ENCODE results near the gene OTOR.

Gene OTOR

GRCh38 chr20:16732506-16733152, 15.5 kb upstream of the OTOR start:
- no peaks in the 10 kb centered on the region for H3K9me2 ChIP-seq (replicated peaks; ENCODE audit: insufficient read depth, low read length)
- TF ChIP-seq EZH2phosphoT487 (conservative IDR thresholded peaks at IDR 0.05; ENCODE audit: low read length) (no peak), CTCF (IDR thresholded peaks at IDR 0.05; ENCODE audit: insufficient read depth, low read length, poor library complexity, severe bottlenecking) (no peak)
- peaks cover 49% of the 10 kb centered on the region for H3K79me2 ChIP-seq (ENCODE audit: insufficient read depth, low read length)
- H3K27ac ChIP-seq (ENCODE audit: low read depth, low read length), result no peak overlapping the region
- H3K9ac ChIP-seq (ENCODE audit: low read length), result no peak overlapping the region
- no peaks in the 10 kb centered on the region for H4K20me1 ChIP-seq (ENCODE audit: low read depth, low read length)
- H2AFZ ChIP-seq (ENCODE audit: low read depth, low read length, severe bottlenecking), result no peak overlapping the region
- no peak overlapping the region for H3K4me2 ChIP-seq (ENCODE audit: low read depth, low read length, poor library complexity, severe bottlenecking)
- H3K36me3 ChIP-seq (ENCODE audit: low read length), result peaks cover 39% of the 10 kb centered on the region
- no peaks in the 10 kb centered on the region for H3F3A ChIP-seq (ENCODE audit: insufficient read depth)
- no peaks in the 10 kb centered on the region for H3K27me3 ChIP-seq (ENCODE audit: low read length)
- H3K9me3 ChIP-seq (ENCODE audit: insufficient read depth, low read length), result peaks cover 11% of the 10 kb centered on the region; the same call in 1 of the 2 replicates
- no peak overlapping the region for H3K4me3 ChIP-seq (ENCODE audit: insufficient read depth, low read length, poor library complexity, severe bottlenecking)

GRCh38 chr20:16740365-16741072, 7.6 kb upstream of the OTOR start:
- H3K9me3 ChIP-seq (ENCODE audit: insufficient read depth, low read length), result no peaks in the 10 kb centered on the region
- TF ChIP-seq CTCF (IDR thresholded peaks at IDR 0.05; ENCODE audit: insufficient read depth, low read length, poor library complexity, severe bottlenecking), result no peak
- TF ChIP-seq EZH2phosphoT487 (conservative IDR thresholded peaks at IDR 0.05; ENCODE audit: low read length), result no peak
- H3F3A ChIP-seq (ENCODE audit: insufficient read depth), result no peaks in the 10 kb centered on the region
- no peak overlapping the region for H3K4me2 ChIP-seq (ENCODE audit: low read depth, low read length, poor library complexity, severe bottlenecking)
- no peaks in the 10 kb centered on the region for H3K9me2 ChIP-seq (replicated peaks; ENCODE audit: insufficient read depth, low read length)
- H3K9ac ChIP-seq (ENCODE audit: low read length), result no peak overlapping the region
- no peak overlapping the region for H2AFZ ChIP-seq (ENCODE audit: low read depth, low read length, severe bottlenecking)
- no peaks in the 10 kb centered on the region for H4K20me1 ChIP-seq (ENCODE audit: low read depth, low read length)
- H3K27ac ChIP-seq (ENCODE audit: low read depth, low read length), result no peak overlapping the region
- no peaks in the 10 kb centered on the region for H3K27me3 ChIP-seq (ENCODE audit: low read length)
- peaks cover 36% of the 10 kb centered on the region; the same call in 1 of the 2 replicates for H3K36me3 ChIP-seq (ENCODE audit: low read length)
- no peak overlapping the region for H3K4me3 ChIP-seq (ENCODE audit: insufficient read depth, low read length, poor library complexity, severe bottlenecking)
- H3K79me2 ChIP-seq (ENCODE audit: insufficient read depth, low read length), result no peaks in the 10 kb centered on the region; the same call in 1 of the 2 replicates

- Histone ChIP-seq H3K27me3 (ENCODE audit: low read length) (no peaks in the 10 kb centered on the region), H3K4me2 (ENCODE audit: low read depth, low read length, poor library complexity, severe bottlenecking) (no peak overlapping the region), H3K9me3 (ENCODE audit: insufficient read depth, low read length) (no peaks in the 10 kb centered on the region), H2AFZ (ENCODE audit: low read depth, low read length, severe bottlenecking) (no peak overlapping the region), H4K20me1 (ENCODE audit: low read depth, low read length) (no peaks in the 10 kb centered on the region), H3K9ac (ENCODE audit: low read length) (no peak overlapping the region), H3K4me3 (ENCODE audit: insufficient read depth, low read length, poor library complexity, severe bottlenecking) (no peak overlapping the region), H3K27ac (ENCODE audit: low read depth, low read length) (no peak overlapping the region), H3K79me2 (ENCODE audit: insufficient read depth, low read length) (no peaks in the 10 kb centered on the region), H3K9me2 (replicated peaks; ENCODE audit: insufficient read depth, low read length) (no peaks in the 10 kb centered on the region), H3K36me3 (ENCODE audit: low read length) (peaks cover 15% of the 10 kb centered on the region; the same call in 1 of the 2 replicates), H3F3A (ENCODE audit: insufficient read depth) (no peaks in the 10 kb centered on the region)
- no peak for TF ChIP-seq CTCF (IDR thresholded peaks at IDR 0.05; ENCODE audit: insufficient read depth, low read length, poor library complexity, severe bottlenecking)
- TF ChIP-seq EZH2phosphoT487 (conservative IDR thresholded peaks at IDR 0.05; ENCODE audit: low read length), result no peak
These were observed 3.9 kb upstream of the OTOR start for GRCh38 chr20:16744178-16744807.

Data from SU-DHL-6 (cell line).